ENCODE measurements around the gene ABCA7.
"Not testable (repeated sequence)": the region's sequence is repeated elsewhere in the genome, so short reads cannot be mapped to it uniquely, and the experiment has no call there.

ABCA7 gene

GRCh38 chr19:1017115-1017905 lies 22.6 kb upstream of the ABCA7 start:
- no peak for DNase-seq (ENCODE audit: low spot score)

GRCh38 chr19:1017906-1018305 lies 22.0 kb upstream of the ABCA7 start:
- no peak for DNase-seq (ENCODE audit: low spot score)

- no peak for DNase-seq (ENCODE audit: low spot score)
Measured at GRCh38 chr19:1018393-1018792, 21.5 kb upstream of the ABCA7 start.

GRCh38 chr19:1018932-1019615 lies 20.8 kb upstream of the ABCA7 start:
- DNase-seq (ENCODE audit: low spot score): no peak

GRCh38 chr19:1019616-1019961 lies 20.3 kb upstream of the ABCA7 start:
- DNase-seq (ENCODE audit: low spot score): no peak

- peak; percentile 47 for DNase-seq (ENCODE audit: low spot score)
Measured at GRCh38 chr19:1019980-1020867, 19.7 kb upstream of the ABCA7 start.

GRCh38 chr19:1020868-1021425 lies 19.0 kb upstream of the ABCA7 start, which contains the start of gene TMEM259:
Gene TMEM259, minus strand, starts transcription at chr19:1021123. Its CDS starts 127 bp downstream, at chr19:1020996.
- peak; percentile 97 for DNase-seq (ENCODE audit: low spot score)

- DNase-seq (ENCODE audit: low spot score): not testable (repeated sequence)
Measured at GRCh38 chr19:1023883-1024188, 16.1 kb upstream of the ABCA7 start.

GRCh38 chr19:1025080-1025479 lies 14.8 kb upstream of the ABCA7 start:
- not testable (repeated sequence) for DNase-seq (ENCODE audit: low spot score)

GRCh38 chr19:1025960-1026782 lies 13.7 kb upstream of the ABCA7 start, which contains the start of gene CNN2:
Gene CNN2, plus strand, starts transcription at chr19:1026608. Its CDS starts 54 bp downstream, at chr19:1026662.
- DNase-seq (ENCODE audit: low spot score): peak; percentile 59

- peak; percentile 71 for DNase-seq (ENCODE audit: low spot score)
Measured at GRCh38 chr19:1026783-1027649, 12.9 kb upstream of the ABCA7 start.

- peak; percentile 51 for DNase-seq (ENCODE audit: low spot score)
Measured at GRCh38 chr19:1027650-1028061, 12.3 kb upstream of the ABCA7 start.

GRCh38 chr19:1028062-1028926 lies 11.6 kb upstream of the ABCA7 start:
- DNase-seq (ENCODE audit: low spot score): peak; percentile 53

GRCh38 chr19:1032264-1032867 lies 7.5 kb upstream of the ABCA7 start:
- DNase-seq (ENCODE audit: low spot score): no peak

- DNase-seq (ENCODE audit: low spot score): no peak
Measured at GRCh38 chr19:1035998-1036621, 3.8 kb upstream of the ABCA7 start.

- DNase-seq (ENCODE audit: low spot score): peak; percentile 69
Measured at GRCh38 chr19:1037621-1038064, 2.3 kb upstream of the ABCA7 start.

- peak; percentile 35 for DNase-seq (ENCODE audit: low spot score)
Measured at GRCh38 chr19:1038978-1039645, 795 bp upstream of the ABCA7 start.
